ENCODE data around the gene COL20A1.

DNA sequence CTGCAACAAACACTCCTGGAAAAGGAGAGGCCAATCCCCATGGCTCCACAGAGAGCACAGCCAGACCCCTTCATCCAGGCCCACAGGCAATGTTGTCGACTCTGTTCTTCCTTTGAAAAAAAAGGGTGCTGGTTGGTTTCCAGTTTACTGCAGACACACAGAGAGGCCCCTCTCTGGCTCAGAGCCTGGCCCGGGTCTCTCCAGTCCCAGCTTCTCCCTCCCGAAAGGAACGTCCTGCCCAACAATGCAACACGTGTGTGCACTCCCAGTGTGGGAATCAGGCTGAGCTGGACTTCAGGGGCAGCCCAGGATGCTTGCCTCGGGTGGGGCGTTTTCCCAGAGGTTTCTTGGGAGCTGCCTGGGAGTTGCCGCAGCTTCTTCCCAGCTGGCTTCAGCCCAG lies 34.2 kb upstream of the COL20A1 start:
- TF ChIP-seq, protein P1, sequence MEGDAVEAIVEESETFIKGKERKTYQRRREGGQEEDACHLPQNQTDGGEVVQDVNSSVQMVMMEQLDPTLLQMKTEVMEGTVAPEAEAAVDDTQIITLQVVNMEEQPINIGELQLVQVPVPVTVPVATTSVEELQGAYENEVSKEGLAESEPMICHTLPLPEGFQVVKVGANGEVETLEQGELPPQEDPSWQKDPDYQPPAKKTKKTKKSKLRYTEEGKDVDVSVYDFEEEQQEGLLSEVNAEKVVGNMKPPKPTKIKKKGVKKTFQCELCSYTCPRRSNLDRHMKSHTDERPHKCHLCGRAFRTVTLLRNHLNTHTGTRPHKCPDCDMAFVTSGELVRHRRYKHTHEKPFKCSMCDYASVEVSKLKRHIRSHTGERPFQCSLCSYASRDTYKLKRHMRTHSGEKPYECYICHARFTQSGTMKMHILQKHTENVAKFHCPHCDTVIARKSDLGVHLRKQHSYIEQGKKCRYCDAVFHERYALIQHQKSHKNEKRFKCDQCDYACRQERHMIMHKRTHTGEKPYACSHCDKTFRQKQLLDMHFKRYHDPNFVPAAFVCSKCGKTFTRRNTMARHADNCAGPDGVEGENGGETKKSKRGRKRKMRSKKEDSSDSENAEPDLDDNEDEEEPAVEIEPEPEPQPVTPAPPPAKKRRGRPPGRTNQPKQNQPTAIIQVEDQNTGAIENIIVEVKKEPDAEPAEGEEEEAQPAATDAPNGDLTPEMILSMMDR (IDR thresholded peaks at IDR 0.05) = no peak
- TF ChIP-seq, protein P2, sequence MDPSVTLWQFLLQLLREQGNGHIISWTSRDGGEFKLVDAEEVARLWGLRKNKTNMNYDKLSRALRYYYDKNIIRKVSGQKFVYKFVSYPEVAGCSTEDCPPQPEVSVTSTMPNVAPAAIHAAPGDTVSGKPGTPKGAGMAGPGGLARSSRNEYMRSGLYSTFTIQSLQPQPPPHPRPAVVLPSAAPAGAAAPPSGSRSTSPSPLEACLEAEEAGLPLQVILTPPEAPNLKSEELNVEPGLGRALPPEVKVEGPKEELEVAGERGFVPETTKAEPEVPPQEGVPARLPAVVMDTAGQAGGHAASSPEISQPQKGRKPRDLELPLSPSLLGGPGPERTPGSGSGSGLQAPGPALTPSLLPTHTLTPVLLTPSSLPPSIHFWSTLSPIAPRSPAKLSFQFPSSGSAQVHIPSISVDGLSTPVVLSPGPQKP (IDR thresholded peaks at IDR 0.05; ENCODE audit: low read depth, low read length) = no peak

Data from A549 (cell line).